ENCODE measurements around the gene ARHGAP12.
A peak's percentile ranks its signal among the peaks of the same experiment; 100 is the strongest.

The ARHGAP12 gene

GRCh38 chr10:31838709-31839108, 89.9 kb downstream of the ARHGAP12 start:
- no peak for TF ChIP-seq CTCF (IDR thresholded peaks at IDR 0.05)
- no peak for DNase-seq (ENCODE audit: low spot score)
- H3K27ac ChIP-seq, result no peak overlapping the region
- H3K4me3 ChIP-seq, result no peak overlapping the region

GRCh38 chr10:31838065-31838464, 90.6 kb downstream of the ARHGAP12 start:
- TF ChIP-seq CTCF (IDR thresholded peaks at IDR 0.05), result no peak
- Histone ChIP-seq H3K4me3 (no peak overlapping the region), H3K27ac (no peak overlapping the region)
- no peak for DNase-seq (ENCODE audit: low spot score)

GRCh38 chr10:31836569-31837406, 91.8 kb downstream of the ARHGAP12 start:
- no peak for DNase-seq (ENCODE audit: low spot score)
- TF ChIP-seq CTCF (IDR thresholded peaks at IDR 0.05), result peak; percentile 54
- Histone ChIP-seq H3K27ac (no peak overlapping the region), H3K4me3 (no peak overlapping the region)

GRCh38 chr10:31833753-31834152, 94.9 kb downstream of the ARHGAP12 start:
- no peak for DNase-seq (ENCODE audit: low spot score)
- no peak overlapping the region for H3K27ac ChIP-seq
- no peak for TF ChIP-seq CTCF (IDR thresholded peaks at IDR 0.05)
- no peak overlapping the region for H3K4me3 ChIP-seq

- Histone ChIP-seq H3K27ac (no peak overlapping the region), H3K4me3 (no peak overlapping the region)
- no peak for DNase-seq (ENCODE audit: low spot score)
- TF ChIP-seq CTCF (IDR thresholded peaks at IDR 0.05), result no peak
These were observed 96.4 kb downstream of the ARHGAP12 start for GRCh38 chr10:31832261-31832660.

- no peak for DNase-seq (ENCODE audit: low spot score)
- TF ChIP-seq CTCF (IDR thresholded peaks at IDR 0.05), result no peak
- H3K4me3 ChIP-seq, result no peak overlapping the region
These were observed 97.7 kb downstream of the ARHGAP12 start for GRCh38 chr10:31830887-31831286.

GRCh38 chr10:31829776-31830175, 98.9 kb downstream of the ARHGAP12 start:
- H3K4me3 ChIP-seq, result no peak overlapping the region
- no peak for DNase-seq (ENCODE audit: low spot score)
- TF ChIP-seq CTCF (IDR thresholded peaks at IDR 0.05), result no peak
- no peak overlapping the region for H3K27ac ChIP-seq

More at GRCh38 chr10:31830887-31831286, 97.7 kb downstream of the ARHGAP12 start:
- no peak overlapping the region for H3K27ac ChIP-seq

Data from coronary artery (tissue), 2 donors.